Stimulated activated CD8-positive, alpha-beta memory T cell treated with anti-CD3 and anti-CD28 coated beads, Interleukin-4, amount 100 ng/mL, for 24 hours (primary cell): ENCODE results near the gene LRRFIP1.

Experiments used
- DNase-seq: peaks from one replicate; pipeline ENCODE4 v3.0.0-alpha.2; 2020; ENCODE audit warnings: low read depth

The LRRFIP1 gene

DNA sequence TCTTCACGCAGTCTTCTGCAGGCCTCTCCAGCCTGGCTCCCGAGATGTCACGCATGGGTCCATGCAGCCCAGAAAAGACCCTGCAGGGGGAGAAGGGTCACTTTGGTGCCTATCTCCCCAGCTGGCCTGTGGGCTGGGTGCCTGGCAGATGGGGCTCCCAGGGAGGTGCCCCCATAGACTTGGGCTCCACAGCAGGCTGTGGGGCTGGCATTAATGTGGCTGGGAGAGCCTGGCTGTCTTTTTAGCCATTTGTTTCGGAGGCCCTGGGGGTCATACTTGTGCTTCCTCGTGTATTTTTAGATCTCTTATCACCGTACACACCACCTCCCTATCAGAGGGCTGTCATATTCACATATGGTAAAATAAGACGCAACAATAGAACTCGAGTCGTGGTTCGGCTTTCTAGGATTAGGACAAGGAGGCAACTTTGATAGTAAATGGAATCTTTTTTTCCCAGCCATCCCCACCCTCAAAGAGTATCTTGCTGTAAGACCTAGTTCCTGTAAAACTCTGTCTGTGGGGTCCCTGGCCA, 74.5 kb downstream of the LRRFIP1 start:
- no peak for DNase-seq

DNA sequence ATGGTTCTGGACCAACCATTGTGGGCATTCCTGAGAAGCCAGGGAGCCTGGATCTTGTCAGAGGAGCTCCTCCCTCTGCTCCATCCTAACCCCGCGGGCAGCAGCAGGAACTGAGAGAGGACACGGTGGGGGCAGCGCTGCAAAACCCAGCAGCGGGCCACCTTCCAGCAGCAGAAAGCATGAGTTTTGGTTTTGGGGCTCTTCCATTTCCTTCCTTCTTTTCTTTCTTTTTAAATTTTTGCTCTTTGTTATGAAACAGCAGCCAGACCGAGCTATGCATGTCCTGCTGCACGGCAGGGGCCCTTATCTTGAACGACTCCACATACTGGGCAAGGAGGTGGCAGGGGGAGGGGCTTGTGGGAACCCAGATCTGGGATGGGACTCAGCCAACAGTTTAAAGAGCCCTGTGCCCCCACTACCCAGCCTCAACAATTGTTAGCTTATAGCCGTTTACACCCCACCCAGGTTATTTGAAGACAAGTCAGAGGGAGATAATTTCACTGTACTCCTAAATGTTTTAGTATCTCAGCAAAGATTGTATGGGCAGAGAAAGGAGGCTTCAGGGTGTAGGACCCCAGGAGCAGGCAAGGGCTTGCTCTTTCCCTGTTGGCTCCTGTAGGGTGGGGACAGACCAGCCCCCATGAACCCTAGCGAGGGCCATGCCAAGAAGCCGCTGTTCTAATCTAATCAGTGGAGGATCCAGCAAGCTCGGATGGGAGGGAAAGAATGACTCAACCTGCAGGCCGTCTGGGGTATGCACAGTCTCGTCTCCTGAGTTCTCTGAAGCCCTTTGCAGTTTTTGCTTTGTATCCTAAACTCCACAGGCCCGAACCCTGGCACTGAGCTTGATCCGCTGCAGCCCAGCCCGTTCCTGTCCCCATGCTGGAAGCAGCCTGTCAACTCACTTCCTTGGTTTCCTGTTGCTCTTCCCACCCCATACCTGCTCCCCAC, 75.3 kb downstream of the LRRFIP1 start:
- DNase-seq = no peak

DNA sequence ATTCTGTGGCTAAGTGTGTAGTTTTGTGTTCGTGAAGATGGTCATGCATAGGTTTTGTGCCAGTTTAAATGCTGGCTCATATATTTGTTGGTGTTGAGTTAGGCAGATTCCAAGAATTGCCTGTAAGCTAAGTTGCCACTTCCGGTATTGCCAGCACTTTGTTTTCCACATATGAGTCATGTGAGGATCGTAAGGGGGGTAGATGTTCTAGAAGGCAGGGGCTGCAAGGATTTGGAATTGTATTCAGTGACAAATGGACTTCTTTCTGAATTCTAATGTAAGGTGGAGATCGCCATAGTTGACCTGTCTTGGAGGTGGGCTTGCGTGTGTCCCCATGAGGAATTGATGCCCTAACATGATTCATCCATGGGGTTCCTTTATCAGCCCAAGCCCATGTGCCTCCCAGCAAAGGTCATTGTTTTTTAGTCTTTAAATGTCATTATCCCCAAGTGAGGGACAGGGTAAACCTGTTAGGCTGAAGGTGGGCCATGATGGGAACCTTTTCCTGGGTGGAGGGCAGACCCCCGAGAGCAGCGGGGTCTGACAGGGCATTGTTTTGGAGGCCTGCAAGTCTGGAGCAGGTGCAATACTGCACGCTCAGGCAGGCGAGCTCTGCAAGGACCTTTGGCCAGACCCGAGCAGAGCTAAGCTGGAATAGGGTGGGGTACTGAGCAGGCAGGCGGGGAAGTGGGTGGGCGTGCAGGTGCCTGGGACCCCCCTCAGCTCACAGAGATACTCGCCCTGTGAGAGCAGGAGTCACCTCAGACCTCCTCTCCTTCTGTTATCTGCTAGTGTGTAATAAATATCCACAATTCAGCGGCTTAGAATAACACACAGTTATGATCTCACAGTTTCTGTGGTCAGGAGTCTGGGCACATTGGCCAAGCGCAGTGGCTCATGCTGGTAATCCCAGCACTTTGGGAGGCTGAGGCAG, 77.4 kb downstream of the LRRFIP1 start:
- DNase-seq = no peak

DNA sequence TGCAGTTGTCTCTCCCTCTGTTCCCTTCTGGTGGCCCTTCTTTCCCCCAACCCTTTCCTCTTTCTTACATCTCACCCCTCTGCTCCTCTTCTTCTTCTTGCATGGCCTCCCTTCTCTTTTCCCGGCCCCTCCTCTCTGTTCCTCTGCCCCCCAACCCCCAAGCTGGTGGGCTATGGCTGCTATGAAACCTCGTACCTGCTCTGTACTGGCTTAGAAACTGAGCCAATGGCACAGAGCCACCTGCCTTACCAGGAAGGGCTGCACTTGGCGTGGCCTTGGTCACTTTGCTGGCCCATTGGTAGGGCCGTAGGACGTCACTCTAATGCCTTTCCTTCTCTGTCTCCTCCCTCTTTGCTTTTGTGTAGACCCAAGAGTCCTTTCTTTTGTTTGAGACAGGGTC, 78.9 kb downstream of the LRRFIP1 start:
- no peak for DNase-seq

DNA sequence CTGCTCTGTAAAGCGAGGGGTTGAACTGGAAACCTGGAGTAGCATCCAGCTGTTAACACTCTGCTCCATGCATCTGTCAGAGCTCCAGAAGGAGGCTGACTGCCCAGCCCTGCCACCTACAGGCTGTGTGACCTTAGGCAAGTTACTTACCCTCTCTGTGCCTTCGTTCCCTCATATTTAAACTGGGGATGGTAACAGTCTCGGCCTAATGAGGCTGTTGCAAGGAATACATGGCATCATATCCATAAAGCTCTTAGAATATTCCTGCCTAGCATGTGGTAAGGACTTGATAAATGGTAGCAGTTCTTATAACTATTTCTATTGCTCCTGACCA, 80.6 kb downstream of the LRRFIP1 start:
- no peak for DNase-seq

DNA sequence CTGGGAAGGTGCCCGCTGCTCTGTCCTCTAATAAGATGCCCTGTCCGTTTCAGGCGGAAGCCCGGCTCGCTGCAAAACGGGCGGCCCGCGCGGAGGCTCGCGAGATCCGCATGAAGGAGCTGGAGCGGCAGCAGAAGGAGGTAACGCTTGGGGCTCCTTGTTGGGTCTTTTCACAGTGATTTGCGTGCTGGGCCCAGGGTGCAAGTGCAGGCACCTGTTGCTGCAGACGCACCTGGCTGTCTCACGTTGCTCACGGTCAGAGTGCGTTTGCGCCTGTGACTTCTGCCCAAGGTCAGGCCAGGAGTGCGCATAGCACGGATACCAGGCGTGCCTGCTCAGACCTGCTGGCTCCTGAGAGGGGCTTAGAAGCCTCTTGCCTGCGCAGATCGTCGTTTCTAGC, 81.1 kb downstream of the LRRFIP1 start:
- DNase-seq = no peak

DNA sequence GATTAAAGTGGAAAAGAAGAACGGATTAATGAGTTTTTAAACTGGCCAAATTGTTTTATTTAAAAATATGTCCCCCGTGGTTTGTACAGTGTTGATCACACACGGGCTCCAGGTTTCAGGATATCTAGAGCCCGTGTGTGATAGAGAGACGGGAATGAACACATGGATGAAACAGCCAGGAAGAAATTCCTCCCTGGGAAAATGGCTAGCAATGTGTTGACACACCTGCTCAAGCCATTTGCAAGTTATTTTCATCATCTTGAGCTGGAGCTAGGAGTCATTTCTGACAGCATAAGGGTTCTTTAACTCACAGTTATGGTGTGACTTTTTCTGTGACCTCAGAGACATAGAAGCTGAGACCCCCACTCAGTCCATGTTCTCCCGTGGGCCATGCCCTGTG, 81.6 kb downstream of the LRRFIP1 start:
- no peak for DNase-seq

DNA sequence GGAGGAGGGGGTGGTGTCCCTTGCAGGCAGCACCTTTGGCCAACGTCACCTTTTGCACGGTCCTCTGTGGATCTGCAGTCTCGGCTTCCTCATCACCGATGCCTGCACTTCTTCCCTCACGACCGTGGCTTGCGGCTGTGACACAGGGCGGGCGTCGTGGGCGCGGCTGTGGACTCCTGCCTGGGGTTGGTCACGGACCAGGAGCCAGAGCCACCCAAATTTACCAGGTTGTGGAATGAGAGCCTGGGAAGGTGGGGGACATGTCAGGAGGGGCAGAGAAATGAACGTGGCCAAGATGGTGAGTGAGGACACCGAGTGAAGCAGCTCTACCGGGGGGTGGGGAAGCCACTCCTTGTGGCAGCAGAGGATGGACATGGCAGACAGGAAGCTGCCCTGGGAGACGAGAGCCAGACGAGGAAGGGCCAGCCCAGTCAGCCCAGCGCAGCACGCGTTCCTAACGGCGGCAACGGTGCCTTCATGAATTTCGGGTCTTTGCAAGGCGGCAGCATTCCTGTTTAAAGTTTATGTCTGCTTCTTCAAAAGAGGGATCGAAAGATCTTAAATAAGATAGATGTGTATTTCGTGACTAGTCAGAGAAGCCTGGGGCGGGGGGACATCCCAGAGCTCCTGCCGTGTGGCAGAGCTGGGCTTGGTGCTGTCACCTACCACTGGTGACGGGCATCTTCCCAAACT, 84.2 kb downstream of the LRRFIP1 start:
- no peak for DNase-seq

DNA sequence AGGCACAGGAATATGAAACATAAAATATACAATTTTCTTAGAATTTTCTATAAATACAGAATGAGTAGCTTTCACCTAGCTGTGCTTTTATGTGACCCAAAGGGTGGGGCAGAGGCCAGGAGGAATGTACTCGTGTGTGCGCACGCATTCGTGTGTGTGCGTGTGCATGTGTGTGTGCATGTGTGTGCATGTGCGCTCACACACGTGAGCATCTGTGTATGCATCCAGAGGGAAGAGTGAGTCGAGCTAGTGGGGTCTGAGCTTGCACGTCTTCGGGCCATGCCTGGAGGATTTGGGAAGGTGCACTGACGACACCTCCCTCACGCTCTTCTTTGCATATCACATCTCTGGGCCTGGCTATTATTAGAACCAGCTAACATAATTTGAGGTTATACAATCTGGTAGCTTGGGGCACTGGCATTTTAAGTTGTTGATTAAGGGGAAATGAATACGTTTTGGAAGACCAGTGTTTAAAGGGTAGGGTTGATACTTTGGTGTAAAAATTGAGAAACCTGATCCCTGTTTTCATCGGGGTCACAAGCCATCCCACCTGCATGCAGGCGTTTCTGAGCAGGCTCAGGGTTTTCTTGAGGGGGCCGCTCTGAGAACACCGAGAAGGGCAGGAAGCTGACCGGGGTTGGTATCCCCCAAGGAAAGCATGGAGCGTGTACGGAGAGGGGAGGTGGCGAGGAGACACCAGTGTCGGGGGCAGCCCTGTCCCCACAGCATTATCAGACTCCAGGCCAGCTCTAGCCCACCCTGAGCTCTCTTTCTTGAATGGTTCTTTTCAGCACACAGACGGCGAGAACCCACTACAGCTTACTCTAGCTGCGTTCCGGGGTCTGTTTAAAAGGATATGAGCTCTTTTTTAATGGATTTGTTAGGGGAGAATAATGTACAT, 85.3 kb downstream of the LRRFIP1 start:
- DNase-seq = no peak

DNA sequence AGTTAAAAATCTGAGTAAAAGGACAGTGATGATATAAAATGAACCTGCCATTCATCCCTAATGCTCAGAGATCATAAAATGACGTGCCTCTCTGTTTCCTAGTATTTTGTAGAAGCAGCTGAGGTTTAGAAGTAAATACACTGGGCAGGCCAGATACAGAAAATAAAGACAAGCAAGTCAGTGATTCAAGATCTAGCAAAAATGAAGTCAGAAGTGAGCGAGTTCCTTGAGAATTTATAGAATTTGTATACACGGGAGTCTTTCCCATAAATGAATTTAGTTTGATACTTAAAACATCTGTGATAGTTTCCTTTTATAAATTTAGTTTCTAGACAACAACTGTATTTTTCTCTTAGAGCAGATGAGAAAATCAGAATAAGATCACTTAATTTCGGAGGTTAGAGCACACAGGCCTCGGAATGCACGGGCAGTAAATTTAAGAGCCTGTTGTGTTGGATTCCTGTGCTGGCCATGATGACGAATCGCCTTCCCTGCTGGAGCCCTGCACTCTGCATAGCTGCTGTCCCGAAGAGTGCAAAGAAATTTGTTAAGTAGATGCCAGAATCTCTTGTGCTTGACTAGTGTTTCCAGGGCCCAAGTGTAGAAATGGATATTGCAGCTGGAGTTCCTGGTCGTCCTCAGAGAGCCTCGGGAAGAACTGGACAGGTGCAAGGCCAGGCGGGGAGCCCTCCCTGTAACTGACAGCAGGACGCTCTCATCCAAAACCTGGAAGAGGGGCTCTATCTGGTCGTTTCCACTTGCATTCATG, 87.5 kb downstream of the LRRFIP1 start:
- no peak for DNase-seq

DNA sequence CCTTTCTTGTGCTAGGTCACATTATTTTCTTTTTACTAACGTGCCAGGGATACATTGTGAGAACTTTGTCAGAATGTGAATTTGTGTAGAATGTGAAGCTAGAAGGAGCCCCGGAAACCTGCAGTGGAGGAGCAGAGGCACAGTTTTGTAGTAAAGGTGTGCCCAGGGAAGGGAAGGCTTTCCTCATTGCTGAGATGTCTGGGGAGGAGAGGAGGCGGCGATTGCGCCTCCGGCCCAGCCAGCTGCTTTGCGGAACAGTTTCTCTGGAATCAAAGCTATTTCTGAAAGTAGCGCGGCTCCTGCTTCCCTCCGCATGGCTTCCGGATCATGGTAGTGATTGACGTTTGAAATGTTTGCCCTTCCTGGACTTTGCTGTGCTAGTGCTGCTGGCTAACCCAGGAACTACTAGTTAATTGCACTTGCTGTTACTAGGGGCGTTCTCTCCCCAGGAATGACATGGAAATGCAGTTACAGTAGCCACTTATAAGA, 88.1 kb downstream of the LRRFIP1 start:
- DNase-seq = no peak

DNA sequence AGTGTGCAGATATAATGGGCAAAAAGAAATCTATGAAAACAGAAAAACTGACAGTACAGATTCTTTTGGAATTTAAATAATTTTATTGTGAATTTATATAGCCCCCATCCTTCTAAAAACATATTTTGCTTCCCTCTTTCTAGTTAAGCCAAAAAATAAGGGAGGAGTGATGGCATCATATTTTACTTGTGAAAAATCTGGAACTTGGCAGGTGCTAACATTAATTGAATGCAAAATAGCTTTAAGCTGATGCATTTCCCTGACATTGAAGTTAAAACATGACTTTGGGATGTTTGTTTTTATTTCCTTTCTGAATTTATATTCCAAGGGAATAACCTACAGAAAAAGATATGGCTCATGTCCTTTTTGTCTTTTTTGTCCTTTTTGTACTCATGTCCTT, 88.6 kb downstream of the LRRFIP1 start:
- no peak for DNase-seq

DNA sequence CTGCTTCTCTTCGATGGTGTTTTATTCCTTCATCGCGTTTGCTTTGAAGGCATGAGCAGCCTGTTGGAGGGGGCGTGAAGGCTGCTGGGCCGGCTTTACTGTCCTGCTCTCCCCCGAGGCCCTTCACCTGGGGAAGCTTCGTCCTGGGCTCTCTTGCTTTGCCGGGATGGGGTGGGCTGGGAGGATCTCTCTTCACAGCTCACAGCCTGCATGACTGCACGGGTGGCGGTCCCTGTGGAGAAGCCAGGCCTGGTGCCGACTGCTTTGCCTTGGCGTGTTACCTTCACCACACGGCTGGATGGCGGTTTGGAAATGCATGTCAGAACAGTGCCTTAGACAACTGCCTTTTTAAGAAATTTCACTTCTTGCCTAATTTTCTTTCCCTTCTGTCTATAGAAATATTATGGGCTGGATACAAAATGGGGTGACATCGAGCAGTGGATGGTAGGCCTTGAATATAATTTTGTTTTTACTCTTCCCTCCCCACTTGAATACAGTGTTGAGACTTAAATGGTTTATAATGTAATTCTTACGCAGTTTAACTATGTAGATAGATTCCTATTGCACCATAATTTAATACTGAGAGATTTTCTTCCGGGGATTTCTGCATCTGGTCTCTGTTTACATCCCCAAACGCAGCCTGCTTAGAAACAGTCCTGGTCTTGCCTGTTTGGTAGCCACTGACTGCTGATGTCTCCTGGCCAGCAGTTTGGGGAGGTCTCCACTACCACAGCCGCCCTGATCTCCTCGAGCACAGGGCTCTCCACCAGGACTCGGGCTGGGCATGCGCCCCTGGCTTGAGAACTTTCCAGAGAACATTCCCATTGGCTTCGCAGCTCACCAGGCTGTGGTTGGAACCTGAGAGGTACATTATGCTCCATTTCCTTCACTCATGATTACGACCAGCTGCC, 90.2 kb downstream of the LRRFIP1 start:
- no peak for DNase-seq

DNA sequence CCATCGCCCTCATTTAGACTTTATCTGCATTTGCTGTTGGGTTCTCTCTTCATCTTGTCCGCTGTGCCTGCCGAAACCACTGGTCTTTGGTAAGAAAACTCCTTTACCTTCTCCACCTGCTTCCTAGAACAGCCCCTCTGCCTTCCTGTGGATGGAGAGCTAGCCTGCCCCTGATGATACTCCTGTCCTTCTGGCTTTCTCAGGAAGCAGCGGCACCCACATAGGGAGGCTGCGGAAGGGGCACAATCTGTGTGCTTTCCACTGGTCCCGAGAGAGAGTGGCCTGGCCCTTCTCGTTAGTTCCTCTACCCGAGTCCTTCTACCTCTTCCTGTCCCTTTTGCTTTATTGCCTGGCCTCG, 90.9 kb downstream of the LRRFIP1 start:
- DNase-seq = no peak

DNA sequence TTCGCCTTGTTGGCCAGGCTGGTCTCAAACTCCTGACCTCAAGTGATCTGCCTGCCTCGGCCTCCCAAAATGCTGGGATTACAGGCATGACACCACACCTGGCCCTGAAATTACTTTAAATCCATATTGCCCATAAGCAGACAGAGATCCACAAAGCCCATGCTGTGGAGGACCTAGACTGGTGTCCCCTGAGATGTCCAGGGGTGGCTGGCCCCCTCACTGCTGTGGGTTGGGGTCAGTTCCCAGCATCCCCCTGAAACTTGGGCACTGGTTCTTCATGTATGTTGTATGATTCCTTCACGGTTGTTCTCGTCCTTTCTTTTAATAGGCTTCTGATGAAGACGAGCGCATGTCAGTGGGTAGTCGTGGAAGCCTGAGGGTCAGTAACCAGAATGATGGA, 93.1 kb downstream of the LRRFIP1 start:
- DNase-seq = no peak

DNA sequence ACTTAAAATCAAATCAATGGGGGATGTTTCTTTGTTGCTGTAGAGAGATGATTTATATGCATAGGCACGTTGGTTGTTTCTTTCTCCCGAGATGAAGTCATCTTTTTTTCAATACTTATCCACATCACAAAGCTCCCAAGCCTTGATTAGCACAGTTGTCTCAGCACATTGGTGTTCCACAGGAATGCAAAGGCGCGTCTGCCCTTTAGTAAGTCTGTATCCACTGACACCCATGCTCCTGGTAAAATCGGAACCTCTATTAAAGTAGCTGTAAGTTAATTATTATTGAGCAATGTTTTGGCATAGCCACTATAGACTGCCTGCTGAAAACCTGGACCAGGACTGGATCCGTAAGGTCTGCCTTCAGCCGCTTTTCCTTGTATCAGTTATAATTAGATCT, 93.6 kb downstream of the LRRFIP1 start:
- DNase-seq = no peak

DNA sequence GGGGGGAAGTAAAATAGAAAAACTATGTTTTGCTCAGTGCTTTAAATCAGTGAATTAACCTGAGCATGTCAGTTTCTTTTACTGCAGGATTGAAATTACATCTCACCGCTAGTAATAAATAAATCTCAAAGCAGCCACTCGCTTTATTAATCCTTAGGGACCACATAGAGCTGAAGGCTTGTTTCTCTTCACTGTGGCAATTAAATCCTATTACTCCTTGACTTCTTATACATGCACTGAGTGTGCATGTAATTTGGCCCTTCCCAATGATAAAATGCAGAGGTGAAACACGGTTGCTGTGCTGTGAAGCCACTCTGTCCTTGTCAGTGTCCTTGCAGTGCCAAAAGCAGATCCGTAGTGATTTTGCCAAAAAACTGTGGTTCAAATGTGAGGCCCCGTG, 94.1 kb downstream of the LRRFIP1 start:
- no peak for DNase-seq

DNA sequence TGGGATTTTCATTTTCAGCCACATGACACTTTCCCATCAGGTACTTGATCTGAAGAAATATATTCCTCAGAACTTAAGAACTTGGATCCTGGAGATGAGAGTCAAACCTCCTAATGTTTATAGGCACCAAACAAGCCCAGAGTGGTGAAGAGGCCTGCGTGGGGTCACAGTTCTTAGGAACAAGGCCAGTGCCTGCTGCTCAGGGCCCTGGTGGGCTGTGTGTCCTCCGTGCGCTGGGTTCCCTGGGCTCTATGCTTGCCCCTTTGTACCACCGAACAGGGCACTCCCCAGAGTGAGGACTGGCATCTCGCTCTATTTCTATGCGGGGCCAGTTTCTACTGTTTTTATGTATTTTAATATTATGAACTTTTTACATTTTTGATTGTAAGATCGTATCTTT, 95.2 kb downstream of the LRRFIP1 start:
- no peak for DNase-seq

DNA sequence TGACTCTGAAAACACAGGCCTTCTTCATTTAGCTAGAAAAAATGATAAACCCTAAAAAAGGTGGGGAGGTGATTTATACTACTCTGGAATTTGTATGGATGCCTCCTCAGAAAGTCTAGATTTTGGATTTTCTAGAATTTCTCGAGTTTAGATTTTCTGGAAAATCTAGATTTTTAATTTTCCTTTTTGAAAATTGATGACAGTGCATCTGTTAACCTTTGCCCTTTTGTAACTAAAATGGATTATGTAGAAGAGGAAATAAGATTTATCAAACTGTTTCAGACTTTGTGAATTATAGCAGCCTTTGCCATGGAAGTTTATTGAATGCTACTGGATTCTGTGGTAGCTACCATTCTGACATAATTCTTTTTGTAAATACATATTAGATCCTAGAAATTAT, 95.6 kb downstream of the LRRFIP1 start:
- no peak for DNase-seq
